GM21360 (cell line): ENCODE results near the gene SBK3.
"Not testable (repeated sequence)": the region's sequence is repeated elsewhere in the genome, so short reads cannot be mapped to it uniquely, and the experiment has no call there.

ENCODE experiments used
- ATAC-seq: cut with Tn5 transposase; IDR thresholded peaks from one replicate; pipeline ENCODE4 v1.9.1; 2021; ENCODE audit warnings: mild to moderate bottlenecking, moderate library complexity; ENCODE audit not compliant: unreplicated experiment

SBK3 gene

GRCh38 chr19:55542292-55542855 lies 3.0 kb downstream of the SBK3 start:
- ATAC-seq = no peak

- ATAC-seq = no peak
These were observed 4.3 kb downstream of the SBK3 start for GRCh38 chr19:55541091-55541490.

GRCh38 chr19:55540619-55541018 lies 4.7 kb downstream of the SBK3 start:
- no peak for ATAC-seq

DNA sequence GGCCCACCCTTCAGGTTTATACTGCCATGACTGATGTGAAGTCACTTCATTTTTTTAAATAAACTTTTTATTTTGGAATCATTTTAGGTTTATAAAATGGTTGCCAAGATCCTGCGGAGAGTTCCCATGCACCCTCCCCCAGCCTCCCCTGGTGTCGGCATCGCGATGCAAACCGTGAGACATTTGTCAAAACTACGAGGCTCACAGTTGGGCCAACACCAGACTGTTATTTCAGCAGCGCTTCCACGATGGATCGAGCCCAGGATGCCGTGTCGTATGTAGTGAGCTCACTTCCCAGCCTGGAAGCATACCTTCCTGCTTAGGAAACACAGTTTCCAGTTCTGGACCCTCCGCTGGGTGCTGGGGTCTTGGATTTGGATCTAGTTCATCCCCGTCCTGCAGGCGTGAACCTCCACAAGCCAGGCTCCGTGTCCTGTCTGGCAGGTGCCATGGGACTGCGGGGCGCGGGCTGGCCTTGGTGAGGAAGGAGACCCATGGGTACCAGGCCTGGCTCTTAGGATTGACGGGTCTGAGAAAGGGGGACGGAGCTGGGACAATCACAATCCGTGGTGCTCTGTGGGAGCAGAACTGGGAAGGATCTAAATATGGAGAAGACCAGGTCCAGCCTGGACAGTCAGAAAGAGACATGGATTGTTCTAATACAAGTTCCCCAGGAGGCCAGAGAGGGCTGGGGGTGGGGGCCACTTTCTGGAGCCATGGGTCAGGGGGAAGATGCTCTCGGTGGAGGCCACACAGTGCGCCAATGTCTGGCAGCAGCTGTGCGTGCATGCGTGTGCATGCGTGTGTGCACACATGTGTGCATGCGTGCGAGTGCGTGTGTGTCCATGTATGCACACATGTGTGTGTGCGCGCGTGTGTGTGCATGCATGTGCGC lies 6.0 kb downstream of the SBK3 start:
- ATAC-seq = no peak

GRCh38 chr19:55538132-55538531 lies 7.2 kb downstream of the SBK3 start:
- no peak for ATAC-seq

DNA sequence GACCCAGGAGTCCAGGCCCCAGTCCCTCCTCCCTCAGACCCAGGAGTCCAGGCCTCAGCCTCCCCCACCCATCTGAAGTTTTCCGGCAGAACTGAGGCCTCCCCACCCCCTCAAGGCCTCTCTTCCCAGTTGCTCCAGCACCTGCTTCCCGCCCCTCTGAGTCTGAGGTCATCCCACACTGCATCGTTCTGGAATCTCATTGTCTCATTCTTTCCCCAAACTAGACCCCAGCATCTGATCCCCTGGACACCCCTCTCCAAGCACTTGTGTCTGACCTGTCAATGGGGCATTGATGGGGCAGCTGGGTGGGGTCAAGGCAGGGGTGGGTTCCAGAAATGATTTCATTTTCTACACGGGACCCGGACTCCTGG lies 7.6 kb downstream of the SBK3 start:
- no peak for ATAC-seq

DNA sequence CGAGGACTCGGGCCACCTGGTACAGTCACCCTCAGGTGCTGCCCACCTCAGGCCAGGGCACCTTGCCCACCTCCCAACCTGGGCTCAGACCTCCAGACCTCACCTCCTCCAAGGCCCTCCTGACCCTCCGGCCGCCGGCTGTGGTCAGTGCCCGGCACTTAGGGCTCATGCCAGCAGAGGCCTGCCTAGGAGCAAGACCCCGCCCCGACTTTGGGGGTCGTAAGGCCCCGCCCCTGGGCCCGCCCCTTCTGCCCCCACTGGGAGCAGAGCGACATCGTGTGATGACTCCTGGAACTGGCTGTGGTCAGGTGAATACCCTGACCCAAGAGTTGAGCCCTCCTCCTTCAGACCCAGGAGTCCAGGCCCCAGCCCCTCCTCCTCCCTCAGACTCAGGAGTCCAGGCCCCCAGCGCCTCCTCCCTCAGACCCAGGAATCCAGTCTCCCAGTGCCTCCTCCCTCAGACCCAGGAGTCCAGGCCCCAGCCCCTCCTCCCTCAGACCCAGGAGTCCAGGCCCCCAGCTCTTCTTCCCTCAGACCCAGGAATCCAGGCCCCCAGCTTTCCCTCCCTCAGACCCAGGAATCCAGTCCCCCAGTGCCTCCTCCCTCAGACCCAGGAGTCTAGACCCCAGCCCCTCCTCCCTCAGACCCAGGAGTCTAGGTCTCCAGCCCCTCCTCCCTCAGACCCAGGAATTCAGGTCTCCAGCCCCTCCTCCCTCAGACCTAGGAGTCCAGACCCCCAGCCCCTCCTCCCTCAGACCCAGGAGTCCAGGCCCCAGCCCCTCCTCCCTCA lies 8.2 kb downstream of the SBK3 start, which contains the start of gene SBK2:
Gene SBK2, minus strand, starts transcription at position 183 of the 790 bp plus-strand sequence. CDS start 839 bp downstream, outside the sequence.
- no peak for ATAC-seq

GRCh38 chr19:55536366-55536765 lies 9.0 kb downstream of the SBK3 start:
- ATAC-seq = no peak

DNA sequence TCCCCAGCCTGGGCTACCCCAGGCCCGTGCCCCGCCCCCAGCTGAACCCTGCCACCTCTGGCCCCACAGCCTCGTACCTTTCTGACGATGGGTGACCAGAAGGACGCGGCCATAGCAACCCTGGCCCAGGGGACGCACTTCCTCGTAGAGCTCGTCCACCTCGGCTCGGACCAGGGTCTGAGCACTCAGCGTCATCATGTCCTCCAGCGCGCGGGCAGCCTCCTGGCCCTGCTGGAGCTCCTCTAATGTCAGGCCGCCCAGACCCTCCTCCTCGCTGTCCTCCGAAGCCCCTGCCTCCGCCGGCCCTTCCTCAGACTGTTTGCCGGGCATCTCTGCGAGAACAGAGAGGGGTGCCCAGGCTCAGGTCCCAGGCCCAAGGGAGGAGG lies 9.4 kb downstream of the SBK3 start:
- no peak for ATAC-seq

DNA sequence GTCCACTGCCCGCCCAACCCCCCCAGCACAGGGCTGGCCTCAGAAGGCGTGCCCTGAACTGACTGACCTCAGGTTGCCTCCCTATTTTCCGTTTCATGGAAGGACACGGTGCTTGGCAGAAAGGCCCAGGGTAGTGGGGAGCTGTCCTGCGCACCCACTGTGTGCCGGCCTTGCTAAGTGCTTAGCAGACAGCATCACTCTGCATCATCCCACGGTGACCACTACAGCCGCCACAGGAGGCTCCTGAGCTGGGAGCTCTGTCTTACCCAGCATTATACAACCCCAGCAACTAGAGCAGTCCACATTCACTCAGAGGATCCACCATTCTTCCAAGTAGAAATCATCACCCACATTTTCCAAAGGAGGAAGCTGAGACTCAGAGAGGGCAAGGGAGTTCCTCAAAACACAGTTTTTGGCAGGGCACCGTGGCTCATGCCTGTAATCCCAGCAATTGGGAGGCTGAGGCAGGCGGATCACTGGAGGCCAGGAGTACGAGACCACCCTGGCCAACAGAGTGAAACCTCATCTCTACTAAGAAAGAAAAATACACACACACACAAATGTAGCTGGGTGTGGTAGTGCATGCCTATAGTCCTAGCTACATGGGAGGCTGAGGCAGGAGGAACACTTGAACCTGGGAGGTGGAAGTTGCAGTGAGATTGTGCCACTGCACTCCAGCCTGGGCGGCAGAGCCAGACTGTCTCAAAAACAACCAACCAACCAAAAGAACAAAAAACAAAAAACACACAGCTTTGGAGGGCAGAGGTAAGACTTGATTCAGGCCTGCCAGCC lies 10.0 kb downstream of the SBK3 start:
- ATAC-seq = no peak

DNA sequence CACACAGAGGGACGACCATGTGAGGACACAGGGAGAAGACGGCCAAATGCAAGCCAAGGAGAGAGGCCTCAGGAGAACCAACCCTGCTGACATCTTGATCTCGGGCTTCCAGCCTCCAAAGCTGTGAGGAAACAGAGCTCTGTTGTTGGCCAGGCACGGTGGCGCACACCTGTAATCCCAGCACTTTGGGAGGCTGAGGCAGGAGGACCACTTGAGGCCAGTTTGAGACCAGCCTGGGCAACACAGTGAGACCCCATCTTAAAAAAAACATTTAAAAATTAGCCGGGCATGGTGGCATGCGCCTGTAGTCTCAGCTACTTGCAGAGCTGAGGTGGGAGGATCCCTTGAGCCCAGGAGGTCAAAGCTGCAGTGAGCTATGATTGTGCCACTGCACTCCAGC lies 11.1 kb downstream of the SBK3 start:
- ATAC-seq = not testable (repeated sequence)

GRCh38 chr19:55530996-55531395 lies 14.3 kb downstream of the SBK3 start:
- no peak for ATAC-seq

GRCh38 chr19:55529636-55530234 lies 15.6 kb downstream of the SBK3 start:
- no peak for ATAC-seq

DNA sequence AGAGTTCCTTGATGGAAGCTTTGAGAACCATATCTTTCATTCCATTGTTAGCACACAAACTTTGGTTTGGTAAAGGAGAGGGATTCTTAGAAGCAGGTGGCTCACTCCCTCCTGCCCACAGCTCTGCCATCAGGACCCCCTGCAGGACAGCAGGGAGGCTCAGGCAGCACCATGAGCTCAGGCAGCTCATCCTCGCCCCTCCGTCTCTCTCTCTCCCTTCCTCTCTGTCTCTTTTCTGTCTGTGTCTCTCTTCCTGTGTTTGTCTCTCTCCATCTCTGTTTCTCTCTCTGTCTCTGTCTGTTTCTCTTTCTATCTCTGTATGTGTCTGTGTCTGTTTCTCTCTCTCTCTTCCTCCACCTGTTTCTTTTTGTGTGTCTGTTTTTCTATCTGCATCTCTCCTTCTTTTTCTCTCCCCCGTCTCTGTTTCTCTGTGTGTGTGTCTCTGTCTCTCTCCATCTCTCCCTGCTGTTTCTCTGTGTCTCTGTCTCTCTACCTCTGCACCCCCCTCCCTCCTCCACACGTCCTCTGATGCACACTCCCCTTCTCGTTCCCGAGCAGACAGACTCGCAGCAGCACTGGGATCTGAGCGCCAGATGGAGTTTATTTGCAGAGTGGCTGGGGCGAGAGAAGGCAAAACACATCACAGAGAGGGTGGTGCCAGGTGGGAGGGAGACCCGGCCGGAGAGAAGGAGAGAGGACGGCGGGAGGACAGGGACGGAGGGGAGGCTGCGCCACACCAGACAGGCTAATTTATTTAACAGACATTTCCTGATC lies 17.1 kb downstream of the SBK3 start:
- ATAC-seq = no peak

- ATAC-seq = no peak
These were observed 17.9 kb downstream of the SBK3 start for GRCh38 chr19:55527197-55528029.

- ATAC-seq = no peak
These were observed 18.8 kb downstream of the SBK3 start for GRCh38 chr19:55526216-55527196.

GRCh38 chr19:55525289-55526101 lies 19.8 kb downstream of the SBK3 start:
- ATAC-seq = no peak
